GM23338 (cell line): ENCODE measurements around the gene TMC1. TPM values are rescaled to one million over a fixed set of nuclear protein-coding genes. Genes with fewer than 3 reads are reported as not detected.

Source experiments
- ATAC-seq: fragments of 200-7000 bp; cut with Tn5 transposase; 3 replicates; pipeline ENCODE4 v1.9.1; 2020
- DNase-seq: peaks from one replicate; pipeline ENCODE4 v3.0.0-alpha.2; 2015; ENCODE audit warnings: low spot score
- H2AFZ ChIP-seq: fragments of 200-600 bp; sonication (generic); 2 replicates; pipeline ENCODE4 v1.8.0; 2016; ENCODE audit warnings: antibody characterized with exemption, mild to moderate bottlenecking, moderate library complexity
- H3F3A ChIP-seq: fragments of 200-600 bp; sonication (generic); replicated peaks from 2 replicates; pipeline ENCODE4 v1.8.0; 2017; ENCODE audit warnings: antibody characterized with exemption, mixed run types, low read depth
- H3K27ac ChIP-seq: fragments of 200-600 bp; sonication (generic); 2 replicates; pipeline ENCODE4 v1.6.1; 2016; ENCODE audit warnings: low read depth
- H3K27me3 ChIP-seq: fragments of 200-600 bp; sonication (generic); 2 replicates; pipeline ENCODE4 v1.8.0; 2016; ENCODE audit warnings: mild to moderate bottlenecking, mixed run types, moderate library complexity; ENCODE audit not compliant: insufficient read depth
- H3K36me3 ChIP-seq: fragments of 200-600 bp; sonication (generic); 2 replicates; pipeline ENCODE4 v1.8.0; 2016; ENCODE audit warnings: mild to moderate bottlenecking; ENCODE audit not compliant: insufficient read depth
- H3K4me1 ChIP-seq: fragments of 200-600 bp; sonication (generic); 2 replicates; pipeline ENCODE4 v1.8.0; 2016; ENCODE audit warnings: mild to moderate bottlenecking, moderate library complexity; ENCODE audit not compliant: insufficient read depth
- H3K4me2 ChIP-seq: fragments of 200-600 bp; sonication (generic); 2 replicates; pipeline ENCODE4 v1.7.1; 2017; ENCODE audit warnings: mixed run types
- H3K4me3 ChIP-seq: fragments of 200-600 bp; sonication (generic); 2 replicates; pipeline ENCODE4 v1.6.1; 2016; ENCODE audit warnings: mixed run types
- H3K79me2 ChIP-seq: fragments of 200-600 bp; sonication (generic); replicated peaks from 2 replicates; pipeline ENCODE4 v1.8.0; 2017; ENCODE audit warnings: mild to moderate bottlenecking; ENCODE audit not compliant: insufficient read depth
- H3K9me2 ChIP-seq: fragments of 200-600 bp; sonication (generic); 2 replicates; pipeline ENCODE4 v1.8.0; 2017; ENCODE audit not compliant: insufficient read depth
- H4K20me1 ChIP-seq: fragments of 200-600 bp; sonication (generic); replicated peaks from 2 replicates; pipeline ENCODE4 v1.8.0; 2017; ENCODE audit warnings: mild to moderate bottlenecking; ENCODE audit not compliant: insufficient read depth
- H3K27ac Mint-ChIP-seq: 2 replicates; pipeline ENCODE4 v1.8.0; 2020; ENCODE audit warnings: inconsistent platforms, mild to moderate bottlenecking, moderate library complexity, mixed read lengths
- H3K27me3 Mint-ChIP-seq: 3 replicates; pipeline ENCODE4 v1.8.0; 2022; ENCODE audit warnings: low read depth, mild to moderate bottlenecking, moderate library complexity, mixed read lengths, inconsistent platforms; ENCODE audit not compliant: insufficient read depth, poor library complexity
- H3K36me3 Mint-ChIP-seq: 3 replicates; pipeline ENCODE4 v1.8.0; 2021; ENCODE audit warnings: low read depth, mild to moderate bottlenecking, inconsistent platforms, moderate library complexity, mixed read lengths
- H3K4me1 Mint-ChIP-seq: 3 replicates; pipeline ENCODE4 v1.8.0; 2020; ENCODE audit warnings: mild to moderate bottlenecking, inconsistent platforms, mixed read lengths
- H3K4me3 Mint-ChIP-seq: 3 replicates; pipeline ENCODE4 v1.8.0; 2021; ENCODE audit warnings: moderate library complexity, mild to moderate bottlenecking, inconsistent platforms, mixed read lengths
- H3K9me3 Mint-ChIP-seq: 3 replicates; pipeline ENCODE4 v1.8.0; 2020; ENCODE audit warnings: moderate library complexity, mild to moderate bottlenecking, inconsistent platforms, mixed read lengths
- CREB1 ChIP-seq: fragments of 250-450 bp; sonication (Bioruptor Pico); IDR thresholded peaks from 2 replicates; pipeline ENCODE4 v1.5.0; 2020; ENCODE audit warnings: low read depth, mild to moderate bottlenecking, moderate library complexity
- CTCF ChIP-seq, 2 experiments: fragments of 200-600 bp in 1 of 2; sonication (generic) in 1 of 2; conservative IDR thresholded peaks; 2 replicates each; pipeline versions ENCODE4 v1.5.1 to v1.6.1; 2016 to 2017; ENCODE audit warnings: antibody characterized with exemption in 2 of 2, low read depth in 2 of 2, mild to moderate bottlenecking in 2 of 2, moderate library complexity in 1 of 2
- ETS1 ChIP-seq: IDR thresholded peaks from 2 replicates; pipeline ENCODE4 v1.6.1; 2016; ENCODE audit warnings: antibody characterized with exemption
- EZH2 ChIP-seq: fragments of 200-600 bp; sonication (generic); IDR thresholded peaks from one replicate; pipeline ENCODE4 v1.8.0; 2017; ENCODE audit warnings: antibody characterized with exemption, mild to moderate bottlenecking, low read depth; ENCODE audit not compliant: unreplicated experiment
- EZH2phosphoT487 ChIP-seq: fragments of 200-600 bp; sonication (generic); IDR thresholded peaks from one replicate; pipeline ENCODE4 v1.8.1; 2018; ENCODE audit warnings: antibody characterized with exemption; ENCODE audit not compliant: unreplicated experiment
- POLR2AphosphoS5 ChIP-seq: IDR thresholded peaks from 2 replicates; pipeline ENCODE4 v1.6.1; 2016; ENCODE audit warnings: antibody characterized with exemption, low read depth
- REST ChIP-seq: IDR thresholded peaks from one replicate; pipeline ENCODE4 v1.6.1; 2018; ENCODE audit warnings: antibody characterized with exemption; ENCODE audit not compliant: unreplicated experiment
- ZNF462 ChIP-seq: fragments of 250-450 bp; sonication (Bioruptor Pico); IDR thresholded peaks from 2 replicates; pipeline ENCODE4 v1.5.0; 2020; ENCODE audit warnings: mild to moderate bottlenecking, moderate library complexity
- polyA plus RNA-seq: library from polyadenylated mRNA; unstranded; fragments of >200 nt; fragmentation: Nextera tagmentation; extraction: Ambion mirVana; gene quantifications from 2 replicates; pipeline ENCODE4 v1.2.1, GENCODE V29; 2016
- total RNA-seq: library from RNA; depleted of rRNA; stranded (reverse); fragments of >200 nt; shearing (Covaris generic); gene quantifications from 2 replicates; pipeline ENCODE4 v1.2.3, GENCODE V29; 2014

The TMC1 gene
- total and polyA plus RNA-seq, 2 experiments from 2014 or later = 0.61 to 1.2 TPM

GRCh38 chr9:72728031-72728770 is 206.8 kb downstream of the TMC1 start:
- Mint-ChIP-seq H3K4me3 (no peak overlapping the region; the same call in 2 of the 3 replicates), H3K9me3 (peaks cover 24% of the 10 kb centered on the region), H3K27me3 (no peaks in the 10 kb centered on the region), H3K36me3 (peaks cover 32% of the 10 kb centered on the region), H3K4me1 (peaks cover 29% of the 10 kb centered on the region), H3K27ac (peak overlapping the region; percentile 87)
- H2AFZ ChIP-seq = no peak overlapping the region
- peak overlapping the region; percentile 1 for H3K4me2 ChIP-seq
- H3K27ac ChIP-seq = peak overlapping the region; percentile 86
- no peaks in the 10 kb centered on the region; the same call in 1 of the 2 replicates for H3K36me3 ChIP-seq
- TF ChIP-seq ETS1 (no peak), REST (no peak), CREB1 (CRISPR knock-in tag) (no peak), EZH2 (no peak), ZNF462 (no peak), CTCF (conservative IDR thresholded peaks at IDR 0.05; ENCODE audit: low read depth in 2 of 2) (peak in 1 of 2 experiments; percentile 22; a peak in 1 of 4 replicates), POLR2AphosphoS5 (no peak), EZH2phosphoT487 (no peak)
- H3K9me2 ChIP-seq = no peaks in the 10 kb centered on the region
- no peaks in the 10 kb centered on the region for H4K20me1 ChIP-seq
- ATAC-seq (peak; percentile 50; the same call in 2 of the 3 replicates), DNase-seq (peak; percentile 25)
- H3K4me3 ChIP-seq = peak overlapping the region; percentile 0; the same call in 1 of the 2 replicates
- peaks cover 29% of the 10 kb centered on the region for H3K4me1 ChIP-seq
- H3K27me3 ChIP-seq = no peaks in the 10 kb centered on the region
- H3K79me2 ChIP-seq = no peaks in the 10 kb centered on the region
- H3F3A ChIP-seq = no peaks in the 10 kb centered on the region
